ENCODE measurements around the gene RAPGEF2.
"Not testable (repeated sequence)": the region's sequence is repeated elsewhere in the genome, so short reads cannot be mapped to it uniquely, and the experiment has no call there.

RAPGEF2 gene

DNA sequence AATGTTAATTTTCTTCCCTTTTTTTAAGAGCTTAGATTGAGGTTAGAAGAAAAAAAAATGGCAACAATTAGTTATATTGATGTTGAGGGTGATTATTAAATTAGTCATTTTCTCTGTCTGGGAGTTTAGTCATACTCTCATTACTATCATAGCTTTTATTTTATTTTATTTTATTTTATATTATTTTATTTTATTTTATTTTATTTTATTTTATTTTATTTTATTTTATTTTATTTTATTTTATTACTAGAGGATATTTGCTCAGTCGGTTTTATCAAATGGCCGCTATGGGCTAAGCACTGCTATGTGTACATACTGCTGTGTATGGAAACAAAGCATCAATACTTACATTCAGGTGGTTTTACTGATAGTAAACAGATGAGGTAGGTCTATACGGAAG, 239.5 kb downstream of the RAPGEF2 start:
- no peak for DNase-seq

DNA sequence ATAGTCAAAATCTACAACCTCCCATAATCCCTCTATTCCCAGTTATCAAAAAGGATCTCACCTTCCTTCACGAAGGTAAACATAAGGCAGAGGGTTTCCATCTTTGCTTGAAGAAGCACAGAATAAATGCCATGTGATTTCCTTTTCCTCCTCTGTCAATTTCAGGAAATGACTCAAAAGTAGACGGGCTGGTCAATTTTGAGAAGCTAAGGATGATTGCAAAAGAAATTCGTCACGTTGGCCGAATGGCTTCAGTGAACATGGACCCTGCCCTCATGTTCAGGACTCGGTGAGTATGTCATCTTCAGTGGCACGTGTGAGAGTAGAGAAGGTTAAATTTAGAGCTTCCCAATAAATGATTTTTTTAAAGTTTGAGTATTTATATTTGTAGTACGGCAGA, 240.2 kb downstream of the RAPGEF2 start:
- no peak for DNase-seq

DNA sequence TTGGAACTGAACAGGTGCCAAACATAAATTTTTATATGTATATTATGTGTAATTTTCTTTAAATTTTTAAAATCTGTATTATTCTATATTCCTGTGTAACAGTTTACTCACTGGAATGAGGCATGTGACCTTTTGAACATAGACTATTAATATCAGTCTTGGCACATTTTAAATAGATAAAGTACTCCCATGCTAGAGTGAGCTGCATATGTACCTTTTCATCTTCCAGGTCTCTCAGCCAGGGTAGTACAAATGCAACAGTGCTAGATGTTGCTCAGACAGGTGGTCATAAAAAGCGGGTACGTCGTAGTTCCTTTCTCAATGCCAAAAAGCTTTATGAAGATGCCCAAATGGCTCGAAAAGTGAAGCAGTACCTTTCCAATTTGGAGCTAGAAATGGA, 242.0 kb downstream of the RAPGEF2 start:
- no peak for DNase-seq

DNA sequence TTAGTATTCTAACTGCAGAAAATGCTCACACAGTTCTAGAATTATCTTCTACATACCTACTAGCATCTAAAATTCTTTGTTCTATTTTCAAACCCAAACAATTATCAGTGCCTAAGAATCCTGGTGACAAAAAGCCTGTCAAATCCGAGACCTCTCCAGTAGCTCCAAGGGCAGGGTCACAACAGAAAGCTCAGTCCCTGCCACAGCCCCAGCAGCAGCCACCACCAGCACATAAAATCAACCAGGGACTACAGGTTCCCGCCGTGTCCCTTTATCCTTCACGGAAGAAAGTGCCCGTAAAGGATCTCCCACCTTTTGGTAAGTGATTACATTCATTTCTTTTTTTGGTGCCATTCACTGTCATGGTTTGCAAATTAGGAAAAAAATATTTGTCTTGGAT, 243.8 kb downstream of the RAPGEF2 start:
- DNase-seq, result no peak

DNA sequence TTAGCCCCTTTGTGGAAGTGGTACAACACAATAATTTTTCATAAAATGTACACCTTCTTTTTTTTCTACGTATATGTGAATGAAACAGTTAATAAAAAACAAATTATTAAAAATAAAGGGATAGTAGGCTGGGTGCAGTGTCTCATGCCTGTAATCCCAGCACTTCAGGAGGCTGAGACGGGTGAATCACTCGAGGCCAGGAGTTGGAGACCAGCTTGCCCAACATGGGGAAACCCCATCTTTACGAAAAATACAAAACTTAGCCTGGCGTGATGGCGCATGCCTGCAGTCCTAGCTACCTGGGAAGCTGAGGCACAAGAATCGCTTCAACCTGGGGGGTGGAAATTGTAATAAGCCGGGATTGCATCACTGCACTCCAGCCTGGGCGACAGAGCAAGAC, 244.9 kb downstream of the RAPGEF2 start:
- no peak for DNase-seq

DNA sequence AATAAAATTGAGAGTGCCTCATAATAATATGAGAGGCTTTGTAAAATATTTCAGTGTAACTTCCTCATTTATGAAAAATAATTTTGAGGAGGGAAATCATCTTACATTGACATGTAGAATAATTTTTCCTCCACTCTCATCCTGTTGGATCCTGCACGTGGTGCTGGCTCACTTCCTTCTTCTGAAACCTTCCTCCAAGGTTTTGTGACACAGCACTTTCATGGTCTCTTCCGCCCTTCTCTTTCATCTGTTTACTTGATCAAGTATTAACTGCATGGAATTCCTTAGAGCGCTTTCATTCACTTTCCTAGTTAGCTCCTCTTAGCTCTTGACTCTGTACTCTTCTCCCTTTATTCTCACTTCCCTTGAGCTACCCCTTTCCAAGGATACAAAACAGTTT, 246.5 kb downstream of the RAPGEF2 start:
- no peak for DNase-seq

DNA sequence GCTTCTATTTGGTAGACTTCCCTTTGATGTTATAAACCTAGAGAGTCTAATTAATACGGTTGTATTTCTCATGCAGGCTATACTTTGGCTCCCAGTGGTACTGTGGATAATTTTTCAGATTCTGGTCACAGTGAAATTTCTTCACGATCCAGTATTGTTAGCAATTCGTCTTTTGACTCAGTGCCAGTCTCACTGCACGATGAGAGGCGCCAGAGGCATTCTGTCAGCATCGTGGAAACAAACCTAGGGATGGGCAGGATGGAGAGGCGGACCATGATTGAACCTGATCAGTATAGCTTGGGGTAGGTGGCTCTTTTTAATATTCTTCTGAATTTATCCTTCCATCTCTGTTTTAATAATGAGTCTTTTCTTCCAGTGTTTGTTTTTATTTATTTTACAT, 249.7 kb downstream of the RAPGEF2 start:
- DNase-seq, result no peak

DNA sequence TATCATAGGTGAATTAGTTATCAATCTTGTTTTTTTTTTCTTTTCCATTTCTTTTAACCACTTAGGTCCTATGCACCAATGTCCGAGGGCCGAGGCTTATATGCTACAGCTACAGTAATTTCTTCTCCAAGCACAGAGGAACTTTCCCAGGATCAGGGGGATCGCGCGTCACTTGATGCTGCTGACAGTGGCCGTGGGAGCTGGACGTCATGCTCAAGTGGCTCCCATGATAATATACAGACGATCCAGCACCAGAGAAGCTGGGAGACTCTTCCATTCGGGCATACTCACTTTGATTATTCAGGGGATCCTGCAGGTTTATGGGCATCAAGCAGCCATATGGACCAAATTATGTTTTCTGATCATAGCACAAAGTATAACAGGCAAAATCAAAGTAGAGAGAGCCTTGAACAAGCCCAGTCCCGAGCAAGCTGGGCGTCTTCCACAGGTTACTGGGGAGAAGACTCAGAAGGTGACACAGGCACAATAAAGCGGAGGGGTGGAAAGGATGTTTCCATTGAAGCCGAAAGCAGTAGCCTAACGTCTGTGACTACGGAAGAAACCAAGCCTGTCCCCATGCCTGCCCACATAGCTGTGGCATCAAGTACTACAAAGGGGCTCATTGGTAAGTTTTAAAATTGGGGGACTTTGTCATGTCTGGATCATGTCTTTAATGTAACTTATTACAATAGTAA, 250.7 kb downstream of the RAPGEF2 start:
- no peak for DNase-seq

DNA sequence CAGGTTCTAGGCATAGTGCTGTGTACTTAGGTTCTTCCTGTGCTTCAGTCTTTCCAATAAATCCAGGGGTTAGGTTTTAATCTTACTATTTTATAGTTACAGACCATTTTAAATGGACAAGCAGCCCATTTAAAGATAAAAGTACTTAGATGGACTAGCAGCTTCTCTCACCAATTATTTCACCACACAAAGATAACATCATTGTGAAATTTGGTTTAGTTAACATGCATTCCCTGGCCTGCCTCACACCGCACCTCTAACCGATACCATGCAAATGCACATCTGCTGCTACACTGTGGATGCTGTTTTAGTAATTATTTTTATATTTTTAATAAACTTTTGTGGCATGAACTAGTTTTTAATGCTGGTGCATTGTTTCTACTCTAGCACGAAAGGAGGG, 252.6 kb downstream of the RAPGEF2 start:
- DNase-seq, result no peak

DNA sequence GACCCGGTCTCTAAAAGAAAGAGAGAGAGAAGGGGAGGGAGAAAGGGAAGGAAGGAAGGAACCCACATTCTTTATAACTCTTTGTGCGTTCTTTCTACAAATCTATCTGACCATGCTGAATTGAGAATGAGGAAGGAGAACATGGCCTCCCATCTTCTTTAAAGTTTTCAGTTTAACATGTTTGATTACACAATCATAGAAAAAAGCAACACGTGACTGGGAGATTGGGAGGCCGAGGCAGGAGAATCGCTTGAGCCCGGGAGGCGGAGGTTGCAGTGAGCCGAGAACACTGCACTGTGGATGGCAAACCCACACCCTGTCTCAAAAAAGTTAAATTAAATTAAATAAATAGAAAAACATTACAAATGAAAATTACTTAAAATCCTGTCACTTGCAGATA, 254.5 kb downstream of the RAPGEF2 start:
- no peak for DNase-seq

DNA sequence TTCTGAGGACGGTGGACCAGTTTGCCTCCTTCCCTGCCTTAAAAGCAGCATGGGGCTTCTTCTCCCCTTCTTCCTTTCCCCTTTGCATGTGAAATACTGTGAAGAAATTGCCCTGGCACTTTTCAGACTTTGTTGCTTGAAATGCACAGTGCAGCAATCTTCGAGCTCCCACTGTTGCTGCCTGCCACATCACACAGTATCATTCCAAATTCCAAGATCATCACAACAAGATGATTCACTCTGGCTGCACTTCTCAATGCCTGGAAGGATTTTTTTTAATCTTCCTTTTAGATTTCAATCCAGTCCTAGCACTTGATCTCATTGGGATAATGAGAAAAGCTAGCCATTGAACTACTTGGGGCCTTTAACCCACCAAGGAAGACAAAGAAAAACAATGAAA, 255.3 kb downstream of the RAPGEF2 start:
- no peak for DNase-seq

DNA sequence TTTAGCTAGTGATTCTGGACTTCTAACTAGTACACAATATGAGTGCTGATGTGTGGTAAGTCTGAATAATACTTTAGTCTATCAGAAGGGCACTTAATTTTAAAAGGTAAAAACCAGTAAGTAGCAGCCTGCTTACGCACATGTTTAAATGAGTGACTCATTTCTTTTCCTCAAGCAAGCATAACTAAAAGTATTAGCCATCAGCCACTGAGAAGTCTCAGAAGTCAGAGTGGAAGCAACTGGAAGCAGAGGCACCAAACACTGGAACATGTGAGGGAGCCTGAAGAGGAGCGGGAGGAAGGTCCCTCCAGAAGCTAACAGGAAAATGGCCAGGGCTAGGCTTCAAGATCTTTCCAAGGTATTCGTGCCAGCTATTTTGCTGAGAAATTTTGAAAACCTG, 257.7 kb downstream of the RAPGEF2 start:
- DNase-seq, result no peak

DNA sequence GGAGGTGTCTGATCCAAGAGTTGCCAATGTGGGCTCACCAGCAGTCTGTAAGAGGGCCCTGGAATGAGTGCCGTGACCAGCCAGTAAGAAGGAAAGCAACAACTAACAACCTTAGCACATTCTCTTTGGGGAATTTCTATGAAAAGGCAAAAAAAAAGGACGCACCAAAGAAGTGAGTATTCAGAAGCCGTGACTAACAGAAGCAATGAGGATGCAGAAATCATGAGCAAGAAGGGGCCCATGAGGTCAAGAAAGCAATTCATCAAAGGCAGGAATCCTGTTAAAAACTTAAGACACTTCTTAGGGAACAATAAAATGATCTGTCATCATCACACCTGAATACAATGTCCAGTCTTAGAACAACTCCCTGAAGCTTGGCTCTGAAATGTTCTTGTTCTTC, 260.5 kb downstream of the RAPGEF2 start:
- no peak for DNase-seq

DNA sequence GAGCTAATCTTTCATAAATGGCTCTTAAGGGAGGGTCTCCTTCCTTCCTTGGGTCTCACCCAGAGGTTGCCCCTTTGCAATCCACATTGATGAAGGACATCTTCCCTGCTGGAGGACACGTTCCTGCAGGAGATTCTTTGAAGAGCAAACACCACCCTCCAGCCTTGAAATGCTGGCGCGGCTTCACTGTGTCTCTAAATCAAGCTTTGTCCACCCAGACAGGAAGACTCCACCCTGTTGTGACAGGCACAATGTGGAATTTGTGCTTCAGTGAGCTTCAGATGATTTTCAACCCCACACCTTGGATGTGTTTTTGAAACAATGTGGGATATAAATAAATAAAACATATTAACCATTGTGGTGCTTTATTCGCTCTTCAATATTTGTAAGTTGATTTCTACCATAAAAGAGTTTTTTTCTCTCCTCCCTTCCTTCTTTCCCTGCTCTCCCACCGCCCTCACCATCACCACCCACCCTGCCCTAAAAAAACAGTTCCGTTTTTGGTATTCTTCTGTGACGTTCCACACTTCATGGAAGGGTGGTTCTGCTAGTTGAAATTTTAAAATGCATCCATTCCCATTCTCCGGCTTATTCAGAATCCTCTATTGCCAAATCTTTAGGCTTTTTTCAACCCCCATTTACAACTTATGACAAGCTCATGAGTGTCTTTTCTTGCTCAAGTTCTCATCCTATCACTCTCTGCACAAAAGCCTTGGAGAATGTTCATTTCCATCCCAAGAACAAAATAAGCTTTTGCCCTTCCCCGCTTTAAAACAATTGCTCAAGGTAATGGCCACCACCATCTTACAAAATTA, 264.3 kb downstream of the RAPGEF2 start:
- DNase-seq, result no peak

DNA sequence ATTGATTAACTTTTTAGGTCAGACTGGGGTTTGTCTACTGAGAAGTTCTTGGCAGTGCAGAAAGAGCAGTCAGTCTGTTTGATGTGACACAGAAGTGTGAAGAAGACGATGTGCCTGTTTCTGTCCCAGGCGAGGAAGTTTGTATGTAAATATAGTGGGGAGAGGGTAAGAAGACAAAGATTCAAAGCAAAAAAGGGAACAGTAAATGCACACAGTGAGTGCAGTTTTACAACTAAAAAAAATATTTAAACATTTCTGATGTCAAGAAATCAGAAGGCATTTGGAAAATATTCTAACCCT, 264.9 kb downstream of the RAPGEF2 start:
- no peak for DNase-seq

DNA sequence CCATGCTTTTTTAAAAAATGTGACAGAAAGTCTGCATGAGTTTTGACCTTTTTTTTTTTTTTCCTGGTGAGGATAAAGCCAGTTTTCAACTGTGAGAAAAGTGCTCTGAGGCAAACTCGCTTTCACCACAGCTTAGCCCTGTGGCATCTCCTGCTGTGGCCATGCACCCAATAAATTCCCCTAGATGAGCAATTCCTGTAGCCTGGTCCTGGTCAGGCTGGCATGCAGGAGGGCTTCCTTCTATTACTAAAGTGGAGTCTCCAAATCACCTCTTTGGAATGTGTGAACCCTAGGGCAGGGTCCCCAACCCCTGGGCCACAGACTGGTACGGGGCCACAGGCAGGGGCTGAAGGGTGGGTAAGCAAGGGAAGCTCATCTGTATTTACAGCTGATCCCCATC, 265.4 kb downstream of the RAPGEF2 start:
- no peak for DNase-seq

DNA sequence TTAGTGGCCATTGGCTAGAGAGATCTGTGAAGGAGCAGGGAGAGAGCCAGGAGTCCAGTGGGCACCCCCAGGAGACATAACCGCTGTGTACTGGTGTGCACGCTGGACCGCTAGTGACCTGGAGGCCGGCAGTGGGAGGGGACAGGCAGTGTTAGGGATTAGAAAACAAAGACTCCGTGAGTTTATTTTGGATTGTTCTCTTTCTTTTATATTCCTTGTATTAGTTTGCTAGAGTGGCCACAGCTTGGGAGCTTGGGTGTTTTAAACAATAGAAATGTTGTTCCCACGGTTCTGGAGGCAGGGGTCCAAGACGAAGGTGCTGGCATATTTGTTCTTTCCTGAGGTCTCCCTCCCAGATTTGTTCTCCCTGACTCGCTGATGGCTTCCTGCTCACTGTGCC, 266.4 kb downstream of the RAPGEF2 start:
- no peak for DNase-seq

DNA sequence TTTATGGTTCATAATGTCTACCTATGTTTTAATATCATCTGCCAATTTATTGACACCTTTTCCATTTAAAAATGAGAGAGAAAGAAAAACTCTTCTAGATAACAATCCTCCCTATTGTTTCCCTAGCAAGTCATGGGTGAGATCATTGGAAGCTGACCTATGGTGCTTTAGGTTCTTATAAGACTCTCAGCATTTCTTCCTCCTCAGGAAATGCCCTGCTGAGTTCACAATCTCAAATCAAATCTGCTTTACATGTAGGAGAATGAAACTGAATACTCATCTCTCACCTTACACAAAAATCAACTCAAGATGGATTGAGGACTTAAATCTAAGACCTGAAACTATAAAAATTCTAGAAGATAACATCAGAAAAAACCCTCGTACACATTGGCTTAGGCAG, 267.4 kb downstream of the RAPGEF2 start:
- no peak for DNase-seq

DNA sequence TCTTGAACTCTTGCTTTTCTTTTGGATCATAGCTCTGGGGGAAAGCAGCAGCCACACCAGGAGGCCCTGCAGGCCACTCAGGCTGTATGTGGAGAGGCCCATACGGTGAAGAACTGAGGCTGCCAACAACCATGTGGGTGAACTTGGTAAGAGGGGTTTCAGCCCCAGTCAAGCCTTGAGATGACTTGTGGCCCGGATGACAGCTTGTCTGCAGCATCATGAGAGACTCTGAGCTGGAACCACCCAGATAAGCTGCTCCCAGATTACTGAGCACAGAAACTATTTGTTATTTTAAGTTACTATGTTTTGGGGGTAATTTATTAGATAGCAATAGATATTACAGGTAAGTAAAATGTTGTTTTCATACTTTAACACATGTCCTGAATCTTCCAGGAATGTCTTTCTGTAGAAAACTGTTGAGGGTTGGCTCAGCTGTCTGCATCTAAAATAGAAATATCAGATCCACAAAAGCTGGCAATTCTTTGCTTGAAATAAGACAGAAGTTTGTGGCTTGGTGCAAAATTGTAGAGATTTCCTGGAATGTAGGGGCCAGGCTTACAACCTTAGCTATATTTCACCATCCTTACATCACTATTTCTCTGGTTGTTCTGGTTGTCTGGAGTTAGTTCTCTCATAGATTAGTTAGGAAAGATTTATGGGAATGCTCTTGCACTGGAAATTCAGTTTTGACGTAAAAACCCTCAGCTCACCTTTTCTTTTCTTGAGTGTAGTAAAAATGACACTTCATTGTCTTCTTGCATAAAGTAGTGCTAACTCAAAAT, 272.1 kb downstream of the RAPGEF2 start:
- no peak for DNase-seq

DNA sequence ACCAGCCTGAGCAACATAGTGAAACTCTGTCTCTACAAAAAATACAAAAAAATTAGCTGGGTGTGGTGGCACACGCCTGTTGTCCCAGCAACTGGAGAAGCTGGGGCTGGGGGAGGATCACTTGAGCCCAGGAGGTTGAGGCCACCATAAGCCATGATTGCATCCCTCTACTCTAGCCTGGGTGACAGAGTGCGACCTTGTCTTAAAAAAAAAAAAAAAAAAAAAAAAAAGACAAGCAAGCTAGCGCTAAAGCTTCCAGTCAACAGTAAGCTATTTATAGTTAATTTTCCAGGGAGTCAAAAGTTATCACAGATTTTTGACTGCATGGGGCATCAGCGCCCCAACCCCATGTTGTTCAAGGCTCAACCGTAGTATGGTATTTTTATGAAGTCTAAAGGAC, 273.4 kb downstream of the RAPGEF2 start:
- no peak for DNase-seq

DNA sequence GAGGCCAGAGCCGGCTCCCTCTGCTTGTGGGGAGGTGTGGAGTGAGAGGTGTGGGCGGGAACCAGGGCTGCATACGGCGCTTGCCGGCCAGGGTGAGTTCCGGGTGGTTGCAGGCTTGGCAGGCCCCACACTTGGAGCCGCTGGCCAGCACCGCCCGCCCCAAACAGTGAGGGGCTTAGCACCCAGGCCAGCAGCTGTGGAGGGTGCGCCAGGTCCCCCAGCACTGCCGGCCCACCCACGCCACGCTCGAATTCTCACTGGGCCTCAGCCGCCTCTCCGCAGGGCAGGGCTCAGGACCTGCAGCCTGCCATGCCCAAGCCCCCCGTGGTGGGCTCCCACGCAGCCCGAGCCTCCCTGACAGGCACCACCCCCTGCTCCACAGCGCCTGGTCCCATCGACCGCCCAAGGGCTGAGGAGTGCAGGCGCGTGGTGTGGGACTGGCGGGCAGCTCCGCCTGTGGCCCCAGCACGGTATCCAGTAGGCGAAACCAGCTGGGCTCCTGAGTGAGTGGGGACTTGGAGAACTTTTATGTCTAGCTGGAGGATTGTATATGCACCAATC, 275.3 kb downstream of the RAPGEF2 start:
- DNase-seq, result no peak

DNA sequence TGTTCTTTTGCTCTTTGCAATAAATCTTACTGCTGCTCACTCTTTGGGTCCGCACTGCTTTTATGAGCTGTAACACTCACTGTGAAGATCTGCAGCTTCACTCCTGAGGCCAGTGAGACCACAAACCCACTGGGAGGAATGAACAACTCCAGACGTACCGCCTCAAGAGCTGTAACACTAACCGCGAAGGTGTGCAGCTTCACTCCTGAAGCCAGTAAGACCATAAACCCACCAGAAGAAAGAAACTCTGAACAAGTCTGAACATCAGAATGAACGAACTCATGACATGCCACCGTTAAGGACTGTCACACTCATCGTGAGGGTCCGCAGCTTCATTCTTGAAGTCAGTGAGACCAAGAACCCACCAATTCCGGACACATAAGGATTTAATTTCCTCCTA, 276.2 kb downstream of the RAPGEF2 start:
- not testable (repeated sequence) for DNase-seq

DNA sequence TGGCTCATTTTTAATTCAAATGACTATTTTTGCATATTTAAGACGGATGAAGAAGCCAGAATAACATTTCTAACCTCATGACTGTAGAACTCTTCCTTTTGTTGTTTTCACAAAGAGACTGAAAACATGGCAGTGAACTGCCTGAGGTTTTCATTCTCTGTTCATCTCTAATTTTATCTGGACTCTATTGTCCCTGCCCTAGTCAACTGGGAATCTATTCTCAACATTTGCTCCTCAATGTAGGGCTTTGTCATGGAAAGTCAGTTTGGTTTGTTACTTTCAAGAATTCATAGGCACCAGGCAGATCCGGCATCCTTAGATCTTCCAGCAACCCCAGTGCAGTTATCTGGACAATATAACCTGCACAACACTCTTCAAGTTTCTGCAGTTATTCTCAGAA, 277.0 kb downstream of the RAPGEF2 start:
- no peak for DNase-seq

Data from NCI-H1105 (cell line).